HepG2 (cell line): ENCODE results near the gene MTSS2. TPM values are rescaled to one million over a fixed set of nuclear protein-coding genes. Genes with fewer than 3 reads are reported as not detected.
A peak's percentile ranks its signal among the peaks of the same experiment; 100 is the strongest.

Experiments used
- HOXA5 ChIP-seq: sonication (generic); formaldehyde crosslinking; IDR thresholded peaks from 2 replicates; pipeline ENCODE4 v1.4.0; 2020; ENCODE audit warnings: missing genetic modification reagents
- NBN ChIP-seq: fragments of 450-650 bp; conservative IDR thresholded peaks from 2 replicates; pipeline ENCODE4 v1.6.1; 2017
- RBM22 ChIP-seq: fragments of 200-400 bp; formaldehyde crosslinking; optimal IDR thresholded peaks from 2 replicates; pipeline ENCODE3; 2017; ENCODE audit warnings: mild to moderate bottlenecking, low read length, moderate library complexity
- THAP9 ChIP-seq: sonication (generic); formaldehyde crosslinking; IDR thresholded peaks from 2 replicates; pipeline ENCODE4; 2020; ENCODE audit warnings: missing genetic modification reagents, mild to moderate bottlenecking, borderline replicate concordance
- THYN1 ChIP-seq: sonication (generic); formaldehyde crosslinking; IDR thresholded peaks from 2 replicates; pipeline ENCODE4 v1.8.1; 2023; ENCODE audit warnings: low read depth, mild to moderate bottlenecking, moderate library complexity, missing genetic modification reagents, borderline replicate concordance
- XRCC5 ChIP-seq: fragments of 200-400 bp; formaldehyde crosslinking; optimal IDR thresholded peaks from 2 replicates; pipeline ENCODE3; 2017; ENCODE audit warnings: mild to moderate bottlenecking, low read length
- ZBTB49 ChIP-seq: sonication (generic); formaldehyde crosslinking; IDR thresholded peaks from 2 replicates; pipeline ENCODE4 v1.4.0; 2020; ENCODE audit warnings: missing genetic modification reagents, borderline replicate concordance
- ZBTB7A ChIP-seq: sonication (generic); formaldehyde crosslinking; IDR thresholded peaks from 2 replicates; pipeline ENCODE4 v1.8.0; 2022; ENCODE audit warnings: mild to moderate bottlenecking, missing genetic modification reagents
- ZBTB7B ChIP-seq: sonication (generic); formaldehyde crosslinking; IDR thresholded peaks from 2 replicates; pipeline ENCODE4 v1.4.0; 2020; ENCODE audit warnings: missing genetic modification reagents
- ZFP41 ChIP-seq: sonication (generic); formaldehyde crosslinking; IDR thresholded peaks from 2 replicates; pipeline ENCODE4 v1.4.0; 2020; ENCODE audit warnings: mild to moderate bottlenecking, missing genetic modification reagents, borderline replicate concordance
- ZNF503 ChIP-seq: sonication (generic); formaldehyde crosslinking; IDR thresholded peaks from 2 replicates; pipeline ENCODE4 v1.4.0; 2020; ENCODE audit warnings: missing genetic modification reagents
- ZNF737 ChIP-seq: sonication (generic); formaldehyde crosslinking; IDR thresholded peaks from 2 replicates; pipeline ENCODE4 v1.5.0; 2020; ENCODE audit warnings: missing genetic modification reagents, mild to moderate bottlenecking, borderline replicate concordance
- ZNF878 ChIP-seq: sonication (generic); formaldehyde crosslinking; IDR thresholded peaks from 2 replicates; pipeline ENCODE4 v1.8.1; 2023; ENCODE audit warnings: mild to moderate bottlenecking, missing genetic modification reagents, moderate library complexity
- polyA plus RNA-seq, 8 experiments: library from polyadenylated mRNA; depleted of rRNA in 3 of 8; stranded (reverse) in 7 of 8; unstranded in 1 of 8; fragments of >200 nt; fragmentation: Illumina TruSeq in 4 of 8; extraction: Trizol in 4 of 8; gene quantifications; 2 replicates each; pipeline versions ENCODE4 v1.2.1 to v1.2.3, GENCODE V29; 2011 to 2016; ENCODE audit warnings: low read depth in 4 of 8, missing spikeins in 1 of 8, mixed read lengths in 1 of 8; ENCODE audit not compliant: insufficient read depth in 1 of 8
- total RNA-seq, 5 experiments: library from RNA; depleted of rRNA; stranded (reverse); fragments of >200 nt; fragmentation: Illumina TruSeq; extraction: Trizol; gene quantifications; 2 replicates each; pipeline ENCODE4 v1.2.3, GENCODE V29; 2016; ENCODE audit warnings: low read depth in 1 of 5
- TF ChIP-seq, protein P1 (sequence below): sonication (generic); formaldehyde crosslinking; IDR thresholded peaks from 2 replicates; pipeline ENCODE4 v1.8.0; 2022; ENCODE audit warnings: low read depth, missing genetic modification reagents
- TF ChIP-seq, protein P2 (sequence below): sonication (generic); formaldehyde crosslinking; conservative IDR thresholded peaks from 2 replicates; pipeline ENCODE4 v1.5.0; 2020; ENCODE audit warnings: missing genetic modification reagents

MTSS2 gene
- total and polyA plus RNA-seq, 2 of the 13 experiments (the other 11 are each of a cell fraction or from before 2014, with no cell fraction given): 132 to 242 TPM

GRCh38 chr16:70725912-70726828 lies 40.3 kb upstream of the MTSS2 start (continued):
- TF ChIP-seq ZNF503 (0 out of 2 replicates have a peak, but pooled peaks have one; percentile 2), ZNF737 (CRISPR knock-in tag) (0 out of 2 replicates have a peak, but pooled peaks have one; percentile 71), ZNF878 (CRISPR knock-in tag) (no peak; the same call in 1 of the 2 replicates), ZBTB49 (CRISPR knock-in tag) (0 out of 2 replicates have a peak, but pooled peaks have one; percentile 22), ZBTB7B (no peak), THAP9 (CRISPR knock-in tag) (no peak), THYN1 (CRISPR knock-in tag) (no peak), ZFP41 (CRISPR knock-in tag) (no peak), ZBTB7A (CRISPR knock-in tag) (no peak), NBN (no peak), XRCC5 (peak; percentile 9), RBM22 (peak; percentile 60), HOXA5 (CRISPR knock-in tag) (no peak)
- TF ChIP-seq, protein P1, sequence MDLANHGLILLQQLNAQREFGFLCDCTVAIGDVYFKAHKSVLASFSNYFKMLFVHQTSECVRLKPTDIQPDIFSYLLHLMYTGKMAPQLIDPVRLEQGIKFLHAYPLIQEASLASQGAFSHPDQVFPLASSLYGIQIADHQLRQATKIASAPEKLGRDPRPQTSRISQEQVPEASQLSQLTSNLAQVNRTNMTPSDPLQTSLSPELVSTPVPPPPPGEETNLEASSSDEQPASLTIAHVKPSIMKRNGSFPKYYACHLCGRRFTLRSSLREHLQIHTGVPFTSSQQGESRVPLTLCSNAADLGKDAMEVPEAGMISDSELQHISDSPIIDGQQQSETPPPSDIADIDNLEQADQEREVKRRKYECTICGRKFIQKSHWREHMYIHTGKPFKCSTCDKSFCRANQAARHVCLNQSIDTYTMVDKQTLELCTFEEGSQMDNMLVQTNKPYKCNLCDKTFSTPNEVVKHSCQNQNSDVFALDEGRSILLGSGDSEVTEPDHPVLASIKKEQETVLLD (CRISPR knock-in tag): peak; percentile 41; the same call in 1 of the 2 replicates
- TF ChIP-seq, protein P2, sequence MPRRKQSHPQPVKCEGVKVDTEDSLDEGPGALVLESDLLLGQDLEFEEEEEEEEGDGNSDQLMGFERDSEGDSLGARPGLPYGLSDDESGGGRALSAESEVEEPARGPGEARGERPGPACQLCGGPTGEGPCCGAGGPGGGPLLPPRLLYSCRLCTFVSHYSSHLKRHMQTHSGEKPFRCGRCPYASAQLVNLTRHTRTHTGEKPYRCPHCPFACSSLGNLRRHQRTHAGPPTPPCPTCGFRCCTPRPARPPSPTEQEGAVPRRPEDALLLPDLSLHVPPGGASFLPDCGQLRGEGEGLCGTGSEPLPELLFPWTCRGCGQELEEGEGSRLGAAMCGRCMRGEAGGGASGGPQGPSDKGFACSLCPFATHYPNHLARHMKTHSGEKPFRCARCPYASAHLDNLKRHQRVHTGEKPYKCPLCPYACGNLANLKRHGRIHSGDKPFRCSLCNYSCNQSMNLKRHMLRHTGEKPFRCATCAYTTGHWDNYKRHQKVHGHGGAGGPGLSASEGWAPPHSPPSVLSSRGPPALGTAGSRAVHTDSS (CRISPR knock-in tag): no peak
